ENCODE measurements around the gene MT3. TPM values are rescaled to one million over a fixed set of nuclear protein-coding genes. Genes with fewer than 3 reads are reported as not detected.
"Not testable (repeated sequence)": the region's sequence is repeated elsewhere in the genome, so short reads cannot be mapped to it uniquely, and the experiment has no call there.

Gene MT3
- total RNA-seq, 4 donors from 2014 or later = not detected

GRCh38 chr16:56617212-56618085 is 28.1 kb downstream of the MT3 start:
- TF ChIP-seq POLR2A (IDR thresholded peaks at IDR 0.05) = no peak
- peak in 2 of 6 experiments; percentile 13 to 25 for TF ChIP-seq CTCF (IDR thresholded peaks at IDR 0.05)

GRCh38 chr16:56618138-56618537 is 28.8 kb downstream of the MT3 start:
- H3K27ac ChIP-seq = no peak overlapping the region
- DNase-seq = no peak
- TF ChIP-seq CTCF (IDR thresholded peaks at IDR 0.05) (no peak), POLR2A (IDR thresholded peaks at IDR 0.05) (no peak)

More at GRCh38 chr16:56617212-56618085, 28.1 kb downstream of the MT3 start:
- Histone ChIP-seq H3K4me1 (peaks cover 0 to 21% (median 0%) of the 10 kb centered on the region in 4 donors), H3K4me3 (peak overlapping the region; percentile 27 to 55 (median 41)), H3K9me3 (no peaks in the 10 kb centered on the region), H3K27ac (peak overlapping the region in 2 of 4 donors; percentile 35 to 47), H3K36me3 (no peaks in the 10 kb centered on the region), H3K27me3 (no peaks in the 10 kb centered on the region)
- peak in 2 of 3 donors; percentile 77 to 86 for DNase-seq

GRCh38 chr16:56620339-56620897 is 31.1 kb downstream of the MT3 start:
- Histone ChIP-seq H3K27me3 (no peaks in the 10 kb centered on the region), H3K9me3 (no peaks in the 10 kb centered on the region), H3K27ac (no peak overlapping the region), H3K36me3 (no peaks in the 10 kb centered on the region), H3K4me1 (peaks cover 0 to 21% (median 2%) of the 10 kb centered on the region in 4 donors), H3K4me3 (no peak overlapping the region)
- TF ChIP-seq CTCF (IDR thresholded peaks at IDR 0.05) = no peak
- no peak for TF ChIP-seq POLR2A (IDR thresholded peaks at IDR 0.05)
- no peak for DNase-seq

More at GRCh38 chr16:56618138-56618537, 28.8 kb downstream of the MT3 start:
- Histone ChIP-seq H3K4me1 (peaks cover 0 to 21% (median 0%) of the 10 kb centered on the region in 4 donors), H3K9me3 (no peaks in the 10 kb centered on the region), H3K36me3 (no peaks in the 10 kb centered on the region), H3K4me3 (no peak overlapping the region), H3K27me3 (no peaks in the 10 kb centered on the region)

- H3K9me3 ChIP-seq, H3K36me3 ChIP-seq, DNase-seq, H3K4me3 ChIP-seq, H3K27me3 ChIP-seq, H3K27ac ChIP-seq: not testable (repeated sequence)
- H3K4me1 ChIP-seq = peaks cover 0 to 17% (median 4%) of the 10 kb centered on the region in 4 donors
Measured at GRCh38 chr16:56621665-56622445, 32.5 kb downstream of the MT3 start.

GRCh38 chr16:56623184-56623583 is 33.9 kb downstream of the MT3 start:
- not testable (repeated sequence) for DNase-seq, H3K27ac ChIP-seq

GRCh38 chr16:56623637-56624036 is 34.3 kb downstream of the MT3 start:
- H3K9me3 ChIP-seq = no peaks in the 10 kb centered on the region
- no peak for DNase-seq
- peaks cover 0 to 8% (median 0%) of the 10 kb centered on the region in 4 donors for H3K4me1 ChIP-seq
- TF ChIP-seq POLR2A (IDR thresholded peaks at IDR 0.05) (no peak), CTCF (IDR thresholded peaks at IDR 0.05) (no peak)
- H3K27ac ChIP-seq = no peak overlapping the region
- H3K36me3 ChIP-seq = peaks cover 0 to 4% (median 0%) of the 10 kb centered on the region in 3 donors
- no peak overlapping the region for H3K4me3 ChIP-seq
- H3K27me3 ChIP-seq = no peaks in the 10 kb centered on the region

More at GRCh38 chr16:56623184-56623583, 33.9 kb downstream of the MT3 start:
- not testable (repeated sequence) for H3K4me3 ChIP-seq, H3K27me3 ChIP-seq, H3K36me3 ChIP-seq, H3K4me1 ChIP-seq, H3K9me3 ChIP-seq

Data from Peyer's patch (tissue), 4 donors.